Measurements from ENCODE around the gene SH3BP2. TPM values are rescaled to one million over a fixed set of nuclear protein-coding genes. Genes with fewer than 3 reads are reported as not detected.

Gene SH3BP2
- total and polyA plus RNA-seq, 10 of the 15 experiments (the other 5 are each of a cell fraction or from before 2014, with no cell fraction given): 1.1 to 61.8 (median 23.9) TPM

DNA sequence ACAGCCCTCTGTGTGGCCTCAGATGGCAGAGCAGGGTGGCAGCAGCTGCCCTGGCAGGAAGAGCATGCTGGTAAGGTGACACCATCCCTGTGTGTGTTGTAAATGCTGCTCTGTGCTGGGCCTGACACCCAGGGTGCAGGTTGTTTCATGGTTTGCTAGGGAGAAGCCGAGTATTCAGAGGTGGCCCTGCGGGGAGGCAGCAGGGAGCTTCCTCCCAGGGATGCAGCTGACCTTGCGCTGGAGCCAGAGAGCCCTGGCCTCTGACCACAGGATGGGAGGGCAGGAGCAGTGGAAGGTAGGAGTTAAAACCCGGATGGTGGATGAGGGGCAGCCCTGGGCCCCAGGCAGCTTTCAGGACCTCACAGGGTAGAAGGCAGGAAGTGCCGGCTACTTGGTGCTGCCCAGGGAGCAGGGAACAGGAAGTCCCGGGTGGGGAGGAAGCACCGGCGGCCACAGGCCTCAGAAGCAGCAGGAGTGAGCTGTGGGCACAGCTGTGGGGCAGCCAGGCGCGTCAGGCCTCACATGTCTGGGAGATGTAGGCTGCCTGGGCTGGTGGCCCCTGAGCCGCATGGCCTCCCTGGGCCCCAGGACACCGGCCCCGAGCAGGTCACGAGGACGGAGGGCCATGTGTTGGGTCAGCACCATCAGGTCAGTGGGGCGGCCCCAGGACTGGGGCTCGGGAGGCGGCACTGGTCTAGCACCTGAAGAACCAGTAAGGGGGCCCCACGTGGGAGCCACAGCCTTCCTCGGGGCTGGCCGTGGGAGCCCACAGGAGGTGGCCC, 19.1 kb downstream of the SH3BP2 start:
- SMC1A ChIA-PET (ENCODE audit: uncharacterized antibody, unreplicated experiment): interaction anchor here (1.1 to 2.6 kb wide), 5 partner anchors 8 to 26 kb away, joined by 3 to 17 read pairs (median 8); no protein-coding TSS in a partner anchor
- H3K9ac ChIP-seq (ENCODE audit: control insufficient read depth, insufficient read depth, low read length): peak overlapping the region; percentile 85
- no peak for TF ChIP-seq SMAD1 (IDR thresholded peaks at IDR 0.05; ENCODE audit: low read depth, partially characterized antibody)
- TF ChIP-seq USF2 (IDR thresholded peaks at IDR 0.05; ENCODE audit: borderline replicate concordance, low read depth, low read length): no peak; the same call in 1 of the 2 replicates
- peak; percentile 65 to 77 for TF ChIP-seq IKZF2 (IDR thresholded peaks at IDR 0.05)
- 0 out of 4 replicates have a peak, but pooled peaks of 1 of the 2 experiments have one; percentile 17 for TF ChIP-seq EP300 (IDR thresholded peaks at IDR 0.05; ENCODE audit: borderline replicate concordance in 1 of 2, control insufficient read depth in 1 of 2, low read depth in 2 of 2, low read length in 2 of 2)
- TF ChIP-seq MXI1 (IDR thresholded peaks at IDR 0.05; ENCODE audit: low read depth, low read length): peak; percentile 65
- TF ChIP-seq E4F1 (IDR thresholded peaks at IDR 0.05; ENCODE audit: borderline replicate concordance, partially characterized antibody): peak; percentile 42
- TF ChIP-seq MTA3 (IDR thresholded peaks at IDR 0.05; ENCODE audit: borderline replicate concordance, low read length): no peak
- TF ChIP-seq SUZ12 (IDR thresholded peaks at IDR 0.05; ENCODE audit: unreplicated experiment): no peak
- no peak for TF ChIP-seq PAX8 (IDR thresholded peaks at IDR 0.05)
- TF ChIP-seq EZH2 (IDR thresholded peaks at IDR 0.05; ENCODE audit: borderline replicate concordance, control insufficient read depth, low read depth, low read length): no peak
- TF ChIP-seq ZNF207 (IDR thresholded peaks at IDR 0.05; ENCODE audit: borderline replicate concordance): no peak
- TF ChIP-seq RUNX3 (IDR thresholded peaks at IDR 0.05; ENCODE audit: low read length): peak; percentile 58
- TF ChIP-seq NR2C2 (IDR thresholded peaks at IDR 0.05; ENCODE audit: borderline replicate concordance, control insufficient read depth, insufficient read length, low read depth): no peak
- no peak for TF ChIP-seq POLR2AphosphoS5 (IDR thresholded peaks at IDR 0.05; ENCODE audit: low read length)
- peak; percentile 39; the same call in 1 of the 2 replicates for TF ChIP-seq CREM (IDR thresholded peaks at IDR 0.05; ENCODE audit: low read depth)
- TF ChIP-seq SMARCA5 (IDR thresholded peaks at IDR 0.05): 0 out of 2 replicates have a peak, but pooled peaks have one; percentile 17
- TF ChIP-seq RELA (IDR thresholded peaks at IDR 0.05; ENCODE audit: borderline replicate concordance, partially characterized antibody): no peak
- TF ChIP-seq ZSCAN29 (IDR thresholded peaks at IDR 0.05): no peak
- peak; percentile 44 to 66; a peak in 2 of 4 replicates for TF ChIP-seq BHLHE40 (IDR thresholded peaks at IDR 0.05; ENCODE audit: borderline replicate concordance in 1 of 2, low read depth in 2 of 2, low read length in 1 of 2)
- peak; percentile 62; the same call in 1 of the 2 replicates for TF ChIP-seq DPF2 (IDR thresholded peaks at IDR 0.05)
- TF ChIP-seq SP1 (IDR thresholded peaks at IDR 0.05; ENCODE audit: low read depth, low read length): peak; percentile 45

More for the DNA sequence above, 19.1 kb downstream of the SH3BP2 start:
- H2AFZ ChIP-seq (ENCODE audit: control insufficient read depth, low read depth, low read length): peak overlapping the region; percentile 20
- no peaks in the 10 kb centered on the region for H3K9me3 ChIP-seq (replicated peaks; ENCODE audit: control insufficient read depth, insufficient read depth, low read length)
- H3K27ac ChIP-seq (ENCODE audit: control insufficient read depth, insufficient read depth): peak overlapping the region; percentile 90
- H3K4me3 ChIP-seq: peak overlapping the region; percentile 97
- 1% methylated on average over 19 of the region's 21 CpGs for WGBS (ENCODE audit: insufficient coverage, insufficient replicate concordance, low lambda C conversion rate, missing lambda C conversion rate)
- no peaks in the 10 kb centered on the region for H4K20me1 ChIP-seq (ENCODE audit: control insufficient read depth, insufficient read depth)
- intact Hi-C loops (cut with micrococcal nuclease; ENCODE audit: unreplicated experiment) (loop anchor here (1.0 to 5.0 kb wide), 2 partner anchors 11 to 50 kb away; no protein-coding TSS in a partner anchor), in situ Hi-C loops (cut with MboI) (no loop called here)
- ChIA-PET POLR2A (interaction anchor here (0.6 to 3.1 kb wide), 4 partner anchors 10 to 106 kb away, joined by 4 to 16 read pairs (median 7); no protein-coding TSS in a partner anchor), RAD21 (ENCODE audit: unreplicated experiment) (interaction anchor here (1.2 to 1.8 kb wide), 6 partner anchors 11 to 142 kb away, joined by 3 to 5 read pairs (median 4); no protein-coding TSS in a partner anchor), CTCF (interaction anchor here (0.6 to 1.3 kb wide), 3 partner anchors 24 to 227 kb away, joined by 3 to 4 read pairs (median 3); no protein-coding TSS in a partner anchor)
- peaks cover 41% of the 10 kb centered on the region for H3K4me1 ChIP-seq (ENCODE audit: control insufficient read depth, insufficient read depth, low read length)
- ATAC-seq (peak; percentile 82), FAIRE-seq (peak; percentile 83), DNase-seq (ENCODE audit: low read depth, low spot score) (peak; percentile 40)
- H3K27me3 ChIP-seq (replicated peaks in 1 of 2; ENCODE audit: control insufficient read depth in 2 of 2, insufficient read depth in 2 of 2, low read length in 1 of 2): no peaks in the 10 kb centered on the region
- no TSS peak for BruUV-seq (replicated peaks)
- H3K4me2 ChIP-seq (ENCODE audit: control insufficient read depth, insufficient read depth): peak overlapping the region; percentile 99
- H3K79me2 ChIP-seq (ENCODE audit: control insufficient read depth, insufficient read depth, low read length): peaks cover 40% of the 10 kb centered on the region
- H3K36me3 ChIP-seq (ENCODE audit: control insufficient read depth in 2 of 2, insufficient read depth in 2 of 2, low read length in 1 of 2): no peaks in the 10 kb centered on the region
